A673 (cell line): ENCODE results near the gene IL4R. TPM values are rescaled to one million over a fixed set of nuclear protein-coding genes. Genes with fewer than 3 reads are reported as not detected.

Source experiments
- BruUV-seq: library from RNA; stranded (reverse); fragments of 400-500 nt; replicated peaks from 2 replicates; lab custom pipeline; 2021; lab: Mats Ljungman, UMichigan
- CTCF ChIA-PET: fragments of 300-600 bp; sonication (Branson Sonifier 250); formaldehyde crosslinking; loops from one replicate; lab custom pipeline; 2022; ENCODE audit warnings: antibody characterized with exemption; lab: Charles Lee
- POLR2A ChIA-PET: fragments of 300-600 bp; sonication (Branson Sonifier 250); formaldehyde crosslinking; loops from one replicate; lab custom pipeline; 2022; ENCODE audit warnings: antibody characterized with exemption; ENCODE audit not compliant: low non-redundant PET; lab: Charles Lee
- DNase-seq: peaks from one replicate; pipeline ENCODE4 v3.0.0-alpha.2; 2015; ENCODE audit warnings: low spot score
- H3K27ac ChIP-seq: fragments of 200-600 bp; sonication (generic); 2 replicates; pipeline ENCODE4 v1.5.1; 2016; ENCODE audit warnings: mixed run types, low read depth, mild to moderate bottlenecking, mixed read lengths, antibody characterized with exemption, low read length; ENCODE audit not compliant: poor library complexity, severe bottlenecking
- H3K27me3 ChIP-seq: fragments of 200-600 bp; sonication (generic); replicated peaks from 2 replicates; pipeline ENCODE4 v1.6.1; 2017; ENCODE audit warnings: mixed run types, low read depth, mild to moderate bottlenecking, mixed read lengths, antibody characterized with exemption, low read length; ENCODE audit not compliant: insufficient read depth, poor library complexity
- H3K36me3 ChIP-seq: fragments of 200-600 bp; sonication (generic); 2 replicates; pipeline ENCODE4 v1.6.1; 2016; ENCODE audit warnings: mixed run types, mild to moderate bottlenecking, mixed read lengths, antibody characterized with exemption, low read length; ENCODE audit not compliant: insufficient read depth, poor library complexity, severe bottlenecking
- H3K4me1 ChIP-seq: fragments of 200-600 bp; sonication (generic); 2 replicates; pipeline ENCODE4 v1.6.1; 2017; ENCODE audit warnings: mixed run types, mild to moderate bottlenecking, mixed read lengths, antibody characterized with exemption, low read length; ENCODE audit not compliant: insufficient read depth, poor library complexity, severe bottlenecking
- H3K4me3 ChIP-seq: fragments of 200-600 bp; sonication (generic); 2 replicates; pipeline ENCODE4 v1.5.1; 2016; ENCODE audit warnings: low read depth, mixed run types, mild to moderate bottlenecking, mixed read lengths, low read length; ENCODE audit not compliant: poor library complexity, severe bottlenecking
- H3K9me3 ChIP-seq: fragments of 200-600 bp; sonication (generic); 2 replicates; pipeline ENCODE4 v1.6.1; 2016; ENCODE audit warnings: mixed run types, low read depth, mild to moderate bottlenecking, mixed read lengths, antibody characterized with exemption, low read length; ENCODE audit not compliant: poor library complexity, severe bottlenecking
- EZH2 ChIP-seq: fragments of 200-600 bp; sonication (generic); IDR thresholded peaks from 2 replicates; pipeline ENCODE4 v1.6.1; 2017; ENCODE audit warnings: borderline replicate concordance, low read depth, mild to moderate bottlenecking, mixed read lengths, antibody characterized with exemption, low read length; ENCODE audit not compliant: poor library complexity, severe bottlenecking
- intact Hi-C: fragments of 100-400 bp; cut with micrococcal nuclease; formaldehyde crosslinking; loops from one replicate; pipeline ENCODE4 v1.10.0; 2022; ENCODE audit not compliant: unreplicated experiment
- total RNA-seq: library from RNA; stranded (reverse); gene quantifications from 2 replicates; pipeline ENCODE4 v1.2.3, GENCODE V29; 2021
- TF ChIP-seq, protein P1 (sequence below): fragments of 300-800, 200-600 bp; sonication (generic); conservative IDR thresholded peaks from 2 replicates; pipeline ENCODE4 v1.5.1; 2017; ENCODE audit warnings: low read depth, mild to moderate bottlenecking, antibody characterized with exemption, low read length, moderate library complexity, mixed read lengths

The IL4R gene
- total RNA-seq, 1 experiment from 2014 or later: 22.9 TPM

DNA sequence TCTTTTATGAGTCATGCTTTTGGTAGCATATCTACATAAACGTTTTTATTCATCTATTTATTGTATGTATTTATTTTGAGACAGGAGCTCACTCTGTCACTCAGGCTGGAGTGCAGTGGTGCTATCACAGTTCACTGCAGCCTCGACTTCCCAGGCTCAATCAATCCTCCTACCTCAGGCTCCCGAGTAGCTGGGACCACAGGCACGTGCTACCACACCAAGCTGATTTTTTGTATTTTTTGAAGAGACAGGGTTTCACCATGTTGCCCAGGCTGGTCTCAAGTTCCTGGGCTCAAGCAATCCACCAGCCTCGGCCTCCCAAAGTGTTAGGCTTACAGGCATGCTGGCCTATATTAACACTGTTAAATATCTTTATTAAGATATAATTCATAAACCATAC, 20.4 kb upstream of the IL4R start:
- Histone ChIP-seq H3K4me1 (no peaks in the 10 kb centered on the region), H3K36me3 (no peaks in the 10 kb centered on the region), H3K9me3 (no peaks in the 10 kb centered on the region), H3K4me3 (no peak overlapping the region), H3K27ac (no peak overlapping the region), H3K27me3 (no peaks in the 10 kb centered on the region)
- no TSS peak for BruUV-seq
- POLR2A ChIA-PET: no interaction called here
- no peak for TF ChIP-seq EZH2
- TF ChIP-seq, protein P1, sequence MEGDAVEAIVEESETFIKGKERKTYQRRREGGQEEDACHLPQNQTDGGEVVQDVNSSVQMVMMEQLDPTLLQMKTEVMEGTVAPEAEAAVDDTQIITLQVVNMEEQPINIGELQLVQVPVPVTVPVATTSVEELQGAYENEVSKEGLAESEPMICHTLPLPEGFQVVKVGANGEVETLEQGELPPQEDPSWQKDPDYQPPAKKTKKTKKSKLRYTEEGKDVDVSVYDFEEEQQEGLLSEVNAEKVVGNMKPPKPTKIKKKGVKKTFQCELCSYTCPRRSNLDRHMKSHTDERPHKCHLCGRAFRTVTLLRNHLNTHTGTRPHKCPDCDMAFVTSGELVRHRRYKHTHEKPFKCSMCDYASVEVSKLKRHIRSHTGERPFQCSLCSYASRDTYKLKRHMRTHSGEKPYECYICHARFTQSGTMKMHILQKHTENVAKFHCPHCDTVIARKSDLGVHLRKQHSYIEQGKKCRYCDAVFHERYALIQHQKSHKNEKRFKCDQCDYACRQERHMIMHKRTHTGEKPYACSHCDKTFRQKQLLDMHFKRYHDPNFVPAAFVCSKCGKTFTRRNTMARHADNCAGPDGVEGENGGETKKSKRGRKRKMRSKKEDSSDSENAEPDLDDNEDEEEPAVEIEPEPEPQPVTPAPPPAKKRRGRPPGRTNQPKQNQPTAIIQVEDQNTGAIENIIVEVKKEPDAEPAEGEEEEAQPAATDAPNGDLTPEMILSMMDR: no peak
- CTCF ChIA-PET: no interaction called here
- no peak for DNase-seq
- intact Hi-C loops: no loop called here

DNA sequence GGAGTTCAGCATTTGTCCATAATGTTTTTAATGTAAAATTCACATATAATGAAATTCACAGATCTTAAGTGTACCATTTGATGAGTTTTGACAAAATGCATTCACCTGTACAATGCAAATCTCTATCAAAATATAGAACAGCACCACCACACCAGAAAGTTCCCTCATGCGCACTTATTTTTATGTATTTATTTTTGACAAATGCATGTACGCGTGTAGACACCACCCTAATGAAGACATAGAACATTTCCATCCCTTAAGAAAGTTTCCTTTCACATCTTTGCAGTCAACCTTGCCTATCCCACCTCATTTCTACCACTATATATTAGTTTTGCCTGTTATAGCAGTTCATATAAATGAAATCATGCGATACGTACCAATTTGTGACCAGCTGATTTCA, 15.6 kb upstream of the IL4R start:
- Histone ChIP-seq H3K9me3 (no peaks in the 10 kb centered on the region), H3K36me3 (no peaks in the 10 kb centered on the region), H3K27me3 (no peaks in the 10 kb centered on the region), H3K4me1 (no peaks in the 10 kb centered on the region), H3K4me3 (no peak overlapping the region), H3K27ac (no peak overlapping the region)
- TF ChIP-seq EZH2: no peak
- DNase-seq: no peak
- intact Hi-C loops: no loop called here
- BruUV-seq: no TSS peak
- ChIA-PET POLR2A (no interaction called here), CTCF (no interaction called here)

DNA sequence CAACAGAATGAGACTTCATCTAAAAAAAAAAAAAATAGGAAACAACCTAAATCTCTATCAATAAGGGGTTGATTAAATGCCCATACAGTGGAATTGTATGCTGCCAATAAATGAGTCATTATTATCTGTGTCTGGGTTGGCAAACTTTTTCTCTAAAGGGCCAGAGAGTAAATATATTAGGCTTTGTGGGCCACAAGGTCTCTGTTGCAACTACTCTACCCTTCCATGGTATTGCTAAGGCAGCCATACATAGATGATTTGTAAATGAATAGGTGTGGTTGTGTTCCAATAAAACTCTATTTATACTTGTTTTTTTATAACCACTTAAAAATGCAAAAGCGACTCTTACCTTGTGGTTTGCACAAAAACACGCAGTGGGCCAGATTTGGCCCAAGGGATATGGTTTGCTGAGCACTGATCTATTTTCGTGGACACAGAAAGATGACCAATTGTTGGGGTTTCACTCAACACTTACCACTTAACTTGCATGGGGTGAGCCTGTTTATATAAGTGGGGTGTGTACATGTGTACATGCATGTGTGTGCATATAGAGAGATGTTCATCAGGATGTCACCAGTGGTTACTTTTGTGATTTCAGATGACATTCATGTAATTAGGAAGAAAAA, 12.4 kb upstream of the IL4R start:
- H3K27me3 ChIP-seq: no peaks in the 10 kb centered on the region
- intact Hi-C loops: no loop called here
- H3K27ac ChIP-seq: no peak overlapping the region
- no peaks in the 10 kb centered on the region for H3K36me3 ChIP-seq
- H3K9me3 ChIP-seq: no peaks in the 10 kb centered on the region
- TF ChIP-seq, protein P1: no peak
- TF ChIP-seq EZH2: no peak
- ChIA-PET POLR2A (no interaction called here), CTCF (no interaction called here)
- H3K4me3 ChIP-seq: no peak overlapping the region
- DNase-seq: no peak
- no peaks in the 10 kb centered on the region for H3K4me1 ChIP-seq
- no TSS peak for BruUV-seq

DNA sequence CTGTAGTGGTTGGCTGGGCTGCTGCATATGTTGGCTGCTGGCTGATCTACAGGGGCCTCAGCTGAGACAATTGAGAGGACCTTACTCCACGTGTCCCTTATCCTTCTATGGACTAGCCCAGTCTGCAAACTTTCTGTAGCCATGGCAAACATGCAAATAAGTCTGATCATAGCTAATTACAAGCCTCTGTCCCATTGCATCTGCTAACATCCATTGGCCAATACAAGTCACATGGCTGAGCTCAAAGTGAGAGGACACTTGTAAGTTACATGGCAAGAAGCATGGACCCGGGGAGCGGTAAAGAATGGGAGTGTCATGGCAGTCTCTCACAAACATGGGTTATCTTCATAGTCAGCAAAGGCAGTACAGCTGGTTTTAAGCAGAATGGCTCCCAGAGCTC, 11.6 kb upstream of the IL4R start:
- intact Hi-C loops: no loop called here
- POLR2A ChIA-PET: no interaction called here
- Histone ChIP-seq H3K27ac (no peak overlapping the region), H3K9me3 (no peaks in the 10 kb centered on the region), H3K4me1 (no peaks in the 10 kb centered on the region), H3K27me3 (no peaks in the 10 kb centered on the region), H3K4me3 (no peak overlapping the region), H3K36me3 (no peaks in the 10 kb centered on the region)
- DNase-seq: no peak
- CTCF ChIA-PET: no interaction called here
- no TSS peak for BruUV-seq
- TF ChIP-seq, protein P1: no peak
- no peak for TF ChIP-seq EZH2
